ENCODE data around the gene TFF2. TPM values are rescaled to one million over a fixed set of nuclear protein-coding genes. Genes with fewer than 3 reads are reported as not detected.

Gene TFF2
- polyA plus RNA-seq, 1 donor (not counting 4 experiments of a cell fraction or from before 2014, with no cell fraction given) = not detected

- no peaks in the 10 kb centered on the region for H3K4me1 ChIP-seq (ENCODE audit: control insufficient read depth, extremely low read depth, insufficient read depth, low read length)
- H3K79me2 ChIP-seq (ENCODE audit: control insufficient read depth, insufficient read depth, low read length) = no peaks in the 10 kb centered on the region
- H3K9ac ChIP-seq (ENCODE audit: control insufficient read depth, extremely low read depth, insufficient read depth, low read length) = no peak overlapping the region
- H3K27ac ChIP-seq (ENCODE audit: control insufficient read depth, insufficient read depth, low read length) = no peak overlapping the region
- FAIRE-seq (no peak), DNase-seq (ENCODE audit: low read depth, low spot score) (no peak)
- dilution Hi-C loops (cut with MboI; ENCODE audit: extremely low pct_ligation_motif_present, low sequenced_read_pairs) = loop anchor here (10.0 kb wide), 1 partner anchor 81 kb away; no protein-coding TSS in a partner anchor
- TF ChIP-seq CTCF (optimal IDR thresholded peaks at IDR 0.05 in 1 of 3, IDR thresholded peaks at IDR 0.05 in 1 of 3, conservative IDR thresholded peaks at IDR 0.05 in 1 of 3; ENCODE audit: extremely low read depth in 1 of 3, insufficient read depth in 2 of 3, low read length in 3 of 3) = no peak
- no peak for TF ChIP-seq EZH2 (IDR thresholded peaks at IDR 0.05; ENCODE audit: low read length)
- H3K4me2 ChIP-seq (ENCODE audit: control insufficient read depth, extremely low read depth, insufficient read depth, low read depth, low read length) = no peak overlapping the region
- H3K27me3 ChIP-seq (ENCODE audit: control insufficient read depth, extremely low read depth, insufficient read depth, low read length) = no peaks in the 10 kb centered on the region
- no peaks in the 10 kb centered on the region for H3K36me3 ChIP-seq (ENCODE audit: control insufficient read depth in 2 of 2, extremely low read depth in 1 of 2, insufficient read depth in 2 of 2, low read length in 2 of 2)
- no peak overlapping the region for H3K4me3 ChIP-seq (ENCODE audit: control insufficient read depth in 2 of 3, extremely low read depth in 1 of 3, insufficient read depth in 2 of 3, low read depth in 1 of 3, low read length in 3 of 3)
- H3K9me3 ChIP-seq (ENCODE audit: control insufficient read depth, low read depth, low read length) = no peaks in the 10 kb centered on the region
- H4K20me1 ChIP-seq (ENCODE audit: control insufficient read depth, extremely low read depth, insufficient read depth, low read length) = no peaks in the 10 kb centered on the region
- no peaks in the 10 kb centered on the region for H3K9me1 ChIP-seq (ENCODE audit: control insufficient read depth, extremely low read depth, insufficient read depth, low read length)
- no peak overlapping the region for H2AFZ ChIP-seq (ENCODE audit: control insufficient read depth, low read length)
Measured at GRCh38 chr21:42343963-42344510, 6.8 kb downstream of the TFF2 start.

DNA sequence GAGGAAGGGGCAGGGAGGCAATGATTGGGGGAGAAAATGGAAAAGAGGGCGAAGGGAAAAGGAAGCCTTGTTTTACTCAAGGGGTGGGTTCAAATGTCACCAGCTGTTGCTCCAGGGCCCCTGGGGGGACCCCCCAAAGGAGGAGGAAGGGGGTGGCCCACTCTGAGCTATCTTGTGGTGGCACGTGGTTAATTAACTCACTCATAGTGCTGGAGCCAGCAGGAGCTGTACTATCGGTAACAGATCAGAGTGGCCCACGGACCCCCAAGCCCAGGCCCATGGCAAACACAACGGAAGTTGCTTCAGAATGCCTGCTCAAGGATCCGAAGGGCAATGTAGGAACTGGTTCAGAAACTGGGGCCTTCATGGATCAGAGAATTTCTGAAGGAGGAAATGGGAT is 7.2 kb downstream of the TFF2 start:
- H4K20me1 ChIP-seq (ENCODE audit: control insufficient read depth, extremely low read depth, insufficient read depth, low read length) = no peaks in the 10 kb centered on the region
- no peak overlapping the region for H3K4me2 ChIP-seq (ENCODE audit: control insufficient read depth, extremely low read depth, insufficient read depth, low read depth, low read length)
- no peak for TF ChIP-seq EZH2 (IDR thresholded peaks at IDR 0.05; ENCODE audit: low read length)
- TF ChIP-seq CTCF (optimal IDR thresholded peaks at IDR 0.05 in 1 of 3, IDR thresholded peaks at IDR 0.05 in 1 of 3, conservative IDR thresholded peaks at IDR 0.05 in 1 of 3; ENCODE audit: extremely low read depth in 1 of 3, insufficient read depth in 2 of 3, low read length in 3 of 3) = no peak
- H3K9ac ChIP-seq (ENCODE audit: control insufficient read depth, extremely low read depth, insufficient read depth, low read length) = no peak overlapping the region
- dilution Hi-C loops (cut with MboI; ENCODE audit: extremely low pct_ligation_motif_present, low sequenced_read_pairs) = loop anchor here (10.0 kb wide), 1 partner anchor 81 kb away; no protein-coding TSS in a partner anchor
- FAIRE-seq (no peak), DNase-seq (ENCODE audit: low read depth, low spot score) (no peak)
- H2AFZ ChIP-seq (ENCODE audit: control insufficient read depth, low read length) = no peak overlapping the region
- H3K4me3 ChIP-seq (ENCODE audit: control insufficient read depth in 2 of 3, extremely low read depth in 1 of 3, insufficient read depth in 2 of 3, low read depth in 1 of 3, low read length in 3 of 3) = no peak overlapping the region
- no peak overlapping the region for H3K27ac ChIP-seq (ENCODE audit: control insufficient read depth, insufficient read depth, low read length)
- H3K4me1 ChIP-seq (ENCODE audit: control insufficient read depth, extremely low read depth, insufficient read depth, low read length) = no peaks in the 10 kb centered on the region
- H3K36me3 ChIP-seq (ENCODE audit: control insufficient read depth in 2 of 2, extremely low read depth in 1 of 2, insufficient read depth in 2 of 2, low read length in 2 of 2) = no peaks in the 10 kb centered on the region
- H3K79me2 ChIP-seq (ENCODE audit: control insufficient read depth, insufficient read depth, low read length) = no peaks in the 10 kb centered on the region
- no peaks in the 10 kb centered on the region for H3K9me3 ChIP-seq (ENCODE audit: control insufficient read depth, low read depth, low read length)
- H3K9me1 ChIP-seq (ENCODE audit: control insufficient read depth, extremely low read depth, insufficient read depth, low read length) = no peaks in the 10 kb centered on the region
- no peaks in the 10 kb centered on the region for H3K27me3 ChIP-seq (ENCODE audit: control insufficient read depth, extremely low read depth, insufficient read depth, low read length)

Data from keratinocyte (primary cell).